DMS 273 (cell line): Measurements from ENCODE around the gene CFAP58.

ENCODE experiments used
- DNase-seq: peaks from one replicate; lab custom pipeline; 2025; ENCODE audit not compliant: unreplicated experiment; lab: John Stamatoyannopoulos, UW

The CFAP58 gene

GRCh38 chr10:104333728-104334373 is 19.8 kb upstream of the CFAP58 start:
- DNase-seq = no peak

- peak; percentile 41 for DNase-seq
Measured at GRCh38 chr10:104334561-104334960, 19.1 kb upstream of the CFAP58 start.

GRCh38 chr10:104334965-104335650 is 18.5 kb upstream of the CFAP58 start:
- DNase-seq = peak; percentile 41

- DNase-seq = no peak
Measured at GRCh38 chr10:104336821-104337467, 16.7 kb upstream of the CFAP58 start.

- peak; percentile 73 for DNase-seq
Measured at GRCh38 chr10:104337521-104337984, 16.1 kb upstream of the CFAP58 start.

GRCh38 chr10:104337985-104338735 is 15.5 kb upstream of the CFAP58 start, which contains the start of gene ITPRIP:
Gene ITPRIP, minus strand, starts transcription at chr10:104338465. Its CDS starts 22,414 bp downstream, at chr10:104316051.
- peak; percentile 77 for DNase-seq

- peak; percentile 47 for DNase-seq
Measured at GRCh38 chr10:104339469-104340110, 14.0 kb upstream of the CFAP58 start.

GRCh38 chr10:104340111-104340526 is 13.5 kb upstream of the CFAP58 start:
- DNase-seq = no peak

GRCh38 chr10:104340641-104341040 is 13.0 kb upstream of the CFAP58 start:
- no peak for DNase-seq

- DNase-seq = peak; percentile 6
Measured at GRCh38 chr10:104342941-104343411, 10.7 kb upstream of the CFAP58 start.

GRCh38 chr10:104344219-104344618 is 9.4 kb upstream of the CFAP58 start:
- no peak for DNase-seq

GRCh38 chr10:104345515-104345914 is 8.1 kb upstream of the CFAP58 start:
- DNase-seq = no peak

- DNase-seq = no peak
Measured at GRCh38 chr10:104345941-104346340, 7.7 kb upstream of the CFAP58 start.

- no peak for DNase-seq
Measured at GRCh38 chr10:104347295-104348045, 6.2 kb upstream of the CFAP58 start.

- no peak for DNase-seq
Measured at GRCh38 chr10:104348601-104349000, 5.0 kb upstream of the CFAP58 start.

- DNase-seq = no peak
Measured at GRCh38 chr10:104349623-104350126, 4.0 kb upstream of the CFAP58 start.

- DNase-seq = peak; percentile 72
Measured at GRCh38 chr10:104350127-104350635, 3.5 kb upstream of the CFAP58 start.

- DNase-seq = no peak
Measured at GRCh38 chr10:104351061-104351702, 2.5 kb upstream of the CFAP58 start.

GRCh38 chr10:104351919-104352318 is 1.7 kb upstream of the CFAP58 start:
- no peak for DNase-seq
